HEK293 (cell line): Measurements from ENCODE around the gene DCTN5.

Experiments used
- CTCF ChIA-PET: fragments of 350-600 bp; formaldehyde crosslinking; extraction: SDS; loops from one replicate; lab custom pipeline; 2021; ENCODE audit warnings: antibody characterized with exemption; lab: Yijun Ruan, JAX
- POLR2A ChIA-PET: fragments of 300-600 bp; formaldehyde crosslinking; extraction: SDS; loops from one replicate; lab custom pipeline; 2020; ENCODE audit warnings: antibody characterized with exemption, inconsistent platforms; lab: Yijun Ruan, JAX
- H3K27ac ChIP-seq: fragments of 200-500 bp; sonication (Bioruptor generic); 2 replicates; pipeline ENCODE4 v1.5.1; 2014; ENCODE audit warnings: low read depth, low read length, control low read depth, inconsistent platforms; ENCODE audit errors: extremely low read depth
- H3K36me3 ChIP-seq, 2 experiments: fragments of 200-500 bp in 1 of 2; sonication (Bioruptor generic) in 1 of 2; 1 replicate in 1 of 2; 2 replicates in 1 of 2; pipeline ENCODE4 v1.5.1; 2014 to 2017; ENCODE audit warnings: inconsistent platforms in 2 of 2, low read length in 2 of 2; ENCODE audit not compliant: control insufficient read depth in 2 of 2, insufficient read depth in 1 of 2
- H3K4me1 ChIP-seq: fragments of 200-500 bp; sonication (Bioruptor generic); 2 replicates; pipeline ENCODE4 v1.5.1; 2014; ENCODE audit warnings: mild to moderate bottlenecking, low read length, inconsistent platforms; ENCODE audit not compliant: control insufficient read depth, insufficient read depth
- H3K4me3 ChIP-seq: 2 replicates; pipeline ENCODE4 v1.5.1; 2011; ENCODE audit warnings: low read depth, mild to moderate bottlenecking, control low read depth, low read length, moderate library complexity
- H3K9me3 ChIP-seq: fragments of 200-500 bp; sonication (Bioruptor generic); 2 replicates; pipeline ENCODE4 v1.5.1; 2014; ENCODE audit warnings: low read depth, low read length, inconsistent platforms; ENCODE audit not compliant: control insufficient read depth, insufficient read depth
- GLI4 ChIP-seq: fragments of 450-650 bp; formaldehyde crosslinking; IDR thresholded peaks from 2 replicates; pipeline ENCODE4 v1.5.1; 2016; ENCODE audit warnings: missing biosample characterization, missing genetic modification characterization
- HOXD13 ChIP-seq: sonication (generic); formaldehyde crosslinking; IDR thresholded peaks from 2 replicates; pipeline ENCODE4 v1.8.0; 2022; ENCODE audit warnings: missing genetic modification reagents, borderline replicate concordance
- ZBTB17 ChIP-seq: fragments of 450-650 bp; formaldehyde crosslinking; IDR thresholded peaks from 2 replicates; pipeline ENCODE4 v1.5.1; 2016; ENCODE audit warnings: missing biosample characterization, missing genetic modification characterization
- ZNF10 ChIP-seq: fragments of 450-650 bp; formaldehyde crosslinking; IDR thresholded peaks from 2 replicates; pipeline ENCODE4 v1.5.1; 2017; ENCODE audit warnings: missing biosample characterization, missing genetic modification characterization
- ZNF133 ChIP-seq: fragments of 450-650 bp; formaldehyde crosslinking; IDR thresholded peaks from 2 replicates; pipeline ENCODE4 v1.5.1; 2016; ENCODE audit warnings: missing biosample characterization, missing genetic modification characterization
- ZNF48 ChIP-seq: fragments of 450-650 bp; formaldehyde crosslinking; IDR thresholded peaks from 2 replicates; pipeline ENCODE4 v1.5.1; 2016; ENCODE audit warnings: missing biosample characterization, missing genetic modification characterization
- ZNF747 ChIP-seq: fragments of 450-650 bp; formaldehyde crosslinking; IDR thresholded peaks from 2 replicates; pipeline ENCODE4 v1.5.1; 2016; ENCODE audit warnings: missing biosample characterization, missing genetic modification characterization
- ZSCAN16 ChIP-seq: fragments of 450-650 bp; formaldehyde crosslinking; IDR thresholded peaks from 2 replicates; pipeline ENCODE4 v1.5.1; 2016; ENCODE audit warnings: missing biosample characterization, missing genetic modification characterization
- TF ChIP-seq, protein P1 (sequence below): fragments of 450-650 bp; formaldehyde crosslinking; conservative IDR thresholded peaks from 2 replicates; pipeline ENCODE4 v1.5.1; 2016; ENCODE audit warnings: low read depth, missing biosample characterization, missing genetic modification characterization
- TF ChIP-seq, protein P2 (sequence below): fragments of 450-650 bp; formaldehyde crosslinking; IDR thresholded peaks from 2 replicates; pipeline ENCODE4 v1.5.1; 2016; ENCODE audit warnings: missing biosample characterization, missing genetic modification characterization, borderline replicate concordance
- TF ChIP-seq, protein P3 (sequence below): fragments of 450-650 bp; formaldehyde crosslinking; IDR thresholded peaks from 2 replicates; pipeline ENCODE4 v1.5.1; 2016; ENCODE audit warnings: missing biosample characterization, missing genetic modification characterization
- TF ChIP-seq, protein P4 (sequence below): fragments of 450-650 bp; formaldehyde crosslinking; IDR thresholded peaks from 2 replicates; pipeline ENCODE4 v1.5.1; 2016; ENCODE audit warnings: missing biosample characterization, missing genetic modification characterization

The DCTN5 gene

DNA sequence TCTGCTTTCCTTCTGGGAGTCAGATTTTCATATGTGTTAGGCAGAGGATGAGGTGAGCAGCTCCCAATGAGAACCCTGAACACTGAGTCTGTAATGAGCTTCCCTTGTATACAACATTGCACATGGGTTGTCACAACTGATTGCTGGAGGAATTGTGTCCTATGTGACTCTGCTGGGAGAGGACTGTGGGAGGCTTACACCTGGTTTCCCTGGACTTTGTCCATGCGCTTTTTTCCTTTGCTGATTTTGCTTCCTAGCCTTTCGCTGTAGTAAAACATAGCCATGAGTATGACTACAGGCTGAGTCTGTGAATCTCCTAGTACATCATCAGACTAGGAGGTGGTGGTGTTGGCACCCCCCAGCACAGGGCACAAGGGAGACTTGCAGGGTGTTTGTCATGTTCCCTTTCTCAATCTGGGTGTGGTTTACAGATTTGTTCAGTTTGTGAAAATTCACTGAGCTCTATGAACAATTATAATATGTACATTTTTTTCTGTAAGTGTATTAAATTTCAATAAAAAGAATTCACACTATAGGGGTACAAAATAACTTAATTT is 35.7 kb downstream of the DCTN5 start:
- ChIA-PET CTCF (interaction anchor here (1.0 to 4.3 kb wide), 5 partner anchors 9 to 132 kb away, joined by 3 to 14 read pairs (median 3); no protein-coding TSS in a partner anchor), POLR2A (interaction anchor here (1.2 kb wide), 1 partner anchor 8 kb away, joined by 3 read pairs; no protein-coding TSS in a partner anchor)
- Histone ChIP-seq H3K4me3 (no peak overlapping the region), H3K4me1 (peaks cover 9% of the 10 kb centered on the region), H3K27ac (no peak overlapping the region), H3K36me3 (peaks cover 4 to 55% of the 10 kb centered on the region in 2 experiments), H3K9me3 (no peaks in the 10 kb centered on the region)
- TF ChIP-seq ZSCAN16 (tag by site-specific recombination) (no peak), ZNF747 (tag by site-specific recombination) (no peak), ZNF10 (tag by site-specific recombination) (no peak), GLI4 (no peak), ZNF48 (tag by site-specific recombination) (no peak), ZNF133 (no peak), HOXD13 (CRISPR knock-in tag) (no peak), ZBTB17 (tag by site-specific recombination) (no peak)
- TF ChIP-seq, protein P1, sequence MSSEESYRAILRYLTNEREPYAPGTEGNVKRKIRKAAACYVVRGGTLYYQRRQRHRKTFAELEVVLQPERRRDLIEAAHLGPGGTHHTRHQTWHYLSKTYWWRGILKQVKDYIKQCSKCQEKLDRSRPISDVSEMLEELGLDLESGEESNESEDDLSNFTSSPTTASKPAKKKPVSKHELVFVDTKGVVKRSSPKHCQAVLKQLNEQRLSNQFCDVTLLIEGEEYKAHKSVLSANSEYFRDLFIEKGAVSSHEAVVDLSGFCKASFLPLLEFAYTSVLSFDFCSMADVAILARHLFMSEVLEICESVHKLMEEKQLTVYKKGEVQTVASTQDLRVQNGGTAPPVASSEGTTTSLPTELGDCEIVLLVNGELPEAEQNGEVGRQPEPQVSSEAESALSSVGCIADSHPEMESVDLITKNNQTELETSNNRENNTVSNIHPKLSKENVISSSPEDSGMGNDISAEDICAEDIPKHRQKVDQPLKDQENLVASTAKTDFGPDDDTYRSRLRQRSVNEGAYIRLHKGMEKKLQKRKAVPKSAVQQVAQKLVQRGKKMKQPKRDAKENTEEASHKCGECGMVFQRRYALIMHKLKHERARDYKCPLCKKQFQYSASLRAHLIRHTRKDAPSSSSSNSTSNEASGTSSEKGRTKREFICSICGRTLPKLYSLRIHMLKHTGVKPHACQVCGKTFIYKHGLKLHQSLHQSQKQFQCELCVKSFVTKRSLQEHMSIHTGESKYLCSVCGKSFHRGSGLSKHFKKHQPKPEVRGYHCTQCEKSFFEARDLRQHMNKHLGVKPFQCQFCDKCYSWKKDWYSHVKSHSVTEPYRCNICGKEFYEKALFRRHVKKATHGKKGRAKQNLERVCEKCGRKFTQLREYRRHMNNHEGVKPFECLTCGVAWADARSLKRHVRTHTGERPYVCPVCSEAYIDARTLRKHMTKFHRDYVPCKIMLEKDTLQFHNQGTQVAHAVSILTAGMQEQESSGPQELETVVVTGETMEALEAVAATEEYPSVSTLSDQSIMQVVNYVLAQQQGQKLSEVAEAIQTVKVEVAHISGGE (tag by site-specific recombination), result no peak
- TF ChIP-seq, protein P2, sequence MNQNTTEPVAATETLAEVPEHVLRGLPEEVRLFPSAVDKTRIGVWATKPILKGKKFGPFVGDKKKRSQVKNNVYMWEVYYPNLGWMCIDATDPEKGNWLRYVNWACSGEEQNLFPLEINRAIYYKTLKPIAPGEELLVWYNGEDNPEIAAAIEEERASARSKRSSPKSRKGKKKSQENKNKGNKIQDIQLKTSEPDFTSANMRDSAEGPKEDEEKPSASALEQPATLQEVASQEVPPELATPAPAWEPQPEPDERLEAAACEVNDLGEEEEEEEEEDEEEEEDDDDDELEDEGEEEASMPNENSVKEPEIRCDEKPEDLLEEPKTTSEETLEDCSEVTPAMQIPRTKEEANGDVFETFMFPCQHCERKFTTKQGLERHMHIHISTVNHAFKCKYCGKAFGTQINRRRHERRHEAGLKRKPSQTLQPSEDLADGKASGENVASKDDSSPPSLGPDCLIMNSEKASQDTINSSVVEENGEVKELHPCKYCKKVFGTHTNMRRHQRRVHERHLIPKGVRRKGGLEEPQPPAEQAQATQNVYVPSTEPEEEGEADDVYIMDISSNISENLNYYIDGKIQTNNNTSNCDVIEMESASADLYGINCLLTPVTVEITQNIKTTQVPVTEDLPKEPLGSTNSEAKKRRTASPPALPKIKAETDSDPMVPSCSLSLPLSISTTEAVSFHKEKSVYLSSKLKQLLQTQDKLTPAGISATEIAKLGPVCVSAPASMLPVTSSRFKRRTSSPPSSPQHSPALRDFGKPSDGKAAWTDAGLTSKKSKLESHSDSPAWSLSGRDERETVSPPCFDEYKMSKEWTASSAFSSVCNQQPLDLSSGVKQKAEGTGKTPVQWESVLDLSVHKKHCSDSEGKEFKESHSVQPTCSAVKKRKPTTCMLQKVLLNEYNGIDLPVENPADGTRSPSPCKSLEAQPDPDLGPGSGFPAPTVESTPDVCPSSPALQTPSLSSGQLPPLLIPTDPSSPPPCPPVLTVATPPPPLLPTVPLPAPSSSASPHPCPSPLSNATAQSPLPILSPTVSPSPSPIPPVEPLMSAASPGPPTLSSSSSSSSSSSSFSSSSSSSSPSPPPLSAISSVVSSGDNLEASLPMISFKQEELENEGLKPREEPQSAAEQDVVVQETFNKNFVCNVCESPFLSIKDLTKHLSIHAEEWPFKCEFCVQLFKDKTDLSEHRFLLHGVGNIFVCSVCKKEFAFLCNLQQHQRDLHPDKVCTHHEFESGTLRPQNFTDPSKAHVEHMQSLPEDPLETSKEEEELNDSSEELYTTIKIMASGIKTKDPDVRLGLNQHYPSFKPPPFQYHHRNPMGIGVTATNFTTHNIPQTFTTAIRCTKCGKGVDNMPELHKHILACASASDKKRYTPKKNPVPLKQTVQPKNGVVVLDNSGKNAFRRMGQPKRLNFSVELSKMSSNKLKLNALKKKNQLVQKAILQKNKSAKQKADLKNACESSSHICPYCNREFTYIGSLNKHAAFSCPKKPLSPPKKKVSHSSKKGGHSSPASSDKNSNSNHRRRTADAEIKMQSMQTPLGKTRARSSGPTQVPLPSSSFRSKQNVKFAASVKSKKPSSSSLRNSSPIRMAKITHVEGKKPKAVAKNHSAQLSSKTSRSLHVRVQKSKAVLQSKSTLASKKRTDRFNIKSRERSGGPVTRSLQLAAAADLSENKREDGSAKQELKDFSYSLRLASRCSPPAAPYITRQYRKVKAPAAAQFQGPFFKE (tag by site-specific recombination), result no peak
- TF ChIP-seq, protein P3, sequence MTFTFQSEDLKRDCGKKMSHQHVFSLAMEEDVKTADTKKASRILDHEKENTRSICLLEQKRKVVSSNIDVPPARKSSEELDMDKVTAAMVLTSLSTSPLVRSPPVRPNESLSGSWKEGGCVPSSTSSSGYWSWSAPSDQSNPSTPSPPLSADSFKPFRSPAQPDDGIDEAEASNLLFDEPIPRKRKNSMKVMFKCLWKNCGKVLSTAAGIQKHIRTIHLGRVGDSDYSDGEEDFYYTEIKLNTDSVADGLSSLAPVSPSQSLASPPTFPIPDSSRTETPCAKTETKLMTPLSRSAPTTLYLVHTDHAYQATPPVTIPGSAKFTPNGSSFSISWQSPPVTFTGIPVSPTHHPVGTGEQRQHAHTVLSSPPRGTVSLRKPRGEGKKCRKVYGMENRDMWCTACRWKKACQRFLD (tag by site-specific recombination), result no peak
- TF ChIP-seq, protein P4, sequence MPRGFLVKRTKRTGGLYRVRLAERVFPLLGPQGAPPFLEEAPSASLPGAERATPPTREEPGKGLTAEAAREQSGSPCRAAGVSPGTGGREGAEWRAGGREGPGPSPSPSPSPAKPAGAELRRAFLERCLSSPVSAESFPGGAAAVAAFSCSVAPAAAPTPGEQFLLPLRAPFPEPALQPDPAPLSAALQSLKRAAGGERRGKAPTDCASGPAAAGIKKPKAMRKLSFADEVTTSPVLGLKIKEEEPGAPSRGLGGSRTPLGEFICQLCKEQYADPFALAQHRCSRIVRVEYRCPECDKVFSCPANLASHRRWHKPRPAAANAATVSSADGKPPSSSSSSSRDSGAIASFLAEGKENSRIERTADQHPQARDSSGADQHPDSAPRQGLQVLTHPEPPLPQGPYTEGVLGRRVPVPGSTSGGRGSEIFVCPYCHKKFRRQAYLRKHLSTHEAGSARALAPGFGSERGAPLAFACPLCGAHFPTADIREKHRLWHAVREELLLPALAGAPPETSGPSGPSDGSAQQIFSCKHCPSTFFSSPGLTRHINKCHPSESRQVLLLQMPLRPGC (tag by site-specific recombination), result no peak
